HepG2 (cell line): ENCODE data around the gene MARF1. TPM values are rescaled to one million over a fixed set of nuclear protein-coding genes. Genes with fewer than 3 reads are reported as not detected.

Experiments
- FOXJ3 ChIP-seq: sonication (generic); formaldehyde crosslinking; IDR thresholded peaks from 2 replicates; pipeline ENCODE4 v1.4.0; 2020; ENCODE audit warnings: missing genetic modification reagents, mild to moderate bottlenecking, borderline replicate concordance
- FOXK1 ChIP-seq: sonication (generic); formaldehyde crosslinking; IDR thresholded peaks from 2 replicates; pipeline ENCODE4 v1.4.0; 2020; ENCODE audit warnings: low read depth, missing genetic modification reagents, borderline replicate concordance
- HOXA7 ChIP-seq: sonication (generic); formaldehyde crosslinking; IDR thresholded peaks from 2 replicates; pipeline ENCODE4 v1.8.1; 2022; ENCODE audit warnings: mild to moderate bottlenecking, missing genetic modification reagents, moderate library complexity
- HOXA9 ChIP-seq: sonication (generic); formaldehyde crosslinking; IDR thresholded peaks from 2 replicates; pipeline ENCODE4 v1.8.1; 2022; ENCODE audit warnings: missing genetic modification reagents, mild to moderate bottlenecking, moderate library complexity, borderline replicate concordance
- IRX3 ChIP-seq: sonication (generic); formaldehyde crosslinking; IDR thresholded peaks from 2 replicates; pipeline ENCODE4 v1.8.1; 2023; ENCODE audit warnings: mild to moderate bottlenecking, low read depth, missing genetic modification reagents, borderline replicate concordance
- MED1 ChIP-seq: sonication (generic); formaldehyde crosslinking; IDR thresholded peaks from 2 replicates; pipeline ENCODE4 v1.4.0; 2020; ENCODE audit warnings: missing genetic modification reagents
- NFIB ChIP-seq: sonication (generic); formaldehyde crosslinking; IDR thresholded peaks from 2 replicates; pipeline ENCODE4 v1.9.0; 2021; ENCODE audit warnings: missing genetic modification reagents, mild to moderate bottlenecking, borderline replicate concordance
- PHF20 ChIP-seq: sonication (generic); formaldehyde crosslinking; IDR thresholded peaks from 2 replicates; pipeline ENCODE4 v1.5.0; 2020; ENCODE audit warnings: mild to moderate bottlenecking, missing genetic modification reagents
- POGZ ChIP-seq: sonication (generic); formaldehyde crosslinking; IDR thresholded peaks from 2 replicates; pipeline ENCODE4 v1.4.0; 2020; ENCODE audit warnings: mild to moderate bottlenecking, missing genetic modification reagents
- ZBTB8A ChIP-seq: sonication (generic); formaldehyde crosslinking; IDR thresholded peaks from 2 replicates; pipeline ENCODE4 v1.4.0; 2020; ENCODE audit warnings: mild to moderate bottlenecking, low read depth, missing genetic modification reagents, borderline replicate concordance
- ZFP36L1 ChIP-seq: sonication (generic); formaldehyde crosslinking; IDR thresholded peaks from 2 replicates; pipeline ENCODE4 v1.8.0; 2022; ENCODE audit warnings: mild to moderate bottlenecking, missing genetic modification reagents, moderate library complexity
- ZKSCAN1 ChIP-seq: fragments of 150-350 bp; IDR thresholded peaks from 2 replicates; pipeline ENCODE4 v1.6.1; 2014; ENCODE audit warnings: low read length
- ZNF230 ChIP-seq: sonication (generic); formaldehyde crosslinking; IDR thresholded peaks from 2 replicates; pipeline ENCODE4 v1.4.0; 2020; ENCODE audit warnings: mild to moderate bottlenecking, missing genetic modification reagents
- ZNF333 ChIP-seq: sonication (generic); formaldehyde crosslinking; IDR thresholded peaks from 2 replicates; pipeline ENCODE4 v1.4.0; 2020; ENCODE audit warnings: mild to moderate bottlenecking, missing genetic modification reagents, borderline replicate concordance
- polyA plus RNA-seq, 8 experiments: library from polyadenylated mRNA; depleted of rRNA in 3 of 8; stranded (reverse) in 7 of 8; unstranded in 1 of 8; fragments of >200 nt; fragmentation: Illumina TruSeq in 4 of 8; extraction: Trizol in 4 of 8; gene quantifications; 2 replicates each; pipeline versions ENCODE4 v1.2.1 to v1.2.3, GENCODE V29; 2011 to 2016; ENCODE audit warnings: low read depth in 4 of 8, missing spikeins in 1 of 8, mixed read lengths in 1 of 8; ENCODE audit not compliant: insufficient read depth in 1 of 8
- total RNA-seq, 5 experiments: library from RNA; depleted of rRNA; stranded (reverse); fragments of >200 nt; fragmentation: Illumina TruSeq; extraction: Trizol; gene quantifications; 2 replicates each; pipeline ENCODE4 v1.2.3, GENCODE V29; 2016; ENCODE audit warnings: low read depth in 1 of 5
- TF ChIP-seq, protein P1 (sequence below): sonication (generic); formaldehyde crosslinking; IDR thresholded peaks from 2 replicates; pipeline ENCODE4 v1.4.0; 2020; ENCODE audit warnings: missing genetic modification reagents, borderline replicate concordance
- TF ChIP-seq, protein P2 (sequence below): sonication (generic); formaldehyde crosslinking; IDR thresholded peaks from 2 replicates; pipeline ENCODE4 v1.5.1; 2020; ENCODE audit warnings: mild to moderate bottlenecking, missing genetic modification reagents, moderate library complexity
- TF ChIP-seq, protein P3 (sequence below): sonication (generic); formaldehyde crosslinking; IDR thresholded peaks from 2 replicates; pipeline ENCODE4 v1.4.0; 2020; ENCODE audit warnings: missing genetic modification reagents
- TF ChIP-seq, protein P4 (sequence below): sonication (generic); formaldehyde crosslinking; conservative IDR thresholded peaks from 2 replicates; pipeline ENCODE4 v1.4.0; 2020; ENCODE audit warnings: missing genetic modification reagents

MARF1 gene
- total and polyA plus RNA-seq, 2 of the 13 experiments (the other 11 are each of a cell fraction or from before 2014, with no cell fraction given): 8.7 to 20.7 TPM

DNA sequence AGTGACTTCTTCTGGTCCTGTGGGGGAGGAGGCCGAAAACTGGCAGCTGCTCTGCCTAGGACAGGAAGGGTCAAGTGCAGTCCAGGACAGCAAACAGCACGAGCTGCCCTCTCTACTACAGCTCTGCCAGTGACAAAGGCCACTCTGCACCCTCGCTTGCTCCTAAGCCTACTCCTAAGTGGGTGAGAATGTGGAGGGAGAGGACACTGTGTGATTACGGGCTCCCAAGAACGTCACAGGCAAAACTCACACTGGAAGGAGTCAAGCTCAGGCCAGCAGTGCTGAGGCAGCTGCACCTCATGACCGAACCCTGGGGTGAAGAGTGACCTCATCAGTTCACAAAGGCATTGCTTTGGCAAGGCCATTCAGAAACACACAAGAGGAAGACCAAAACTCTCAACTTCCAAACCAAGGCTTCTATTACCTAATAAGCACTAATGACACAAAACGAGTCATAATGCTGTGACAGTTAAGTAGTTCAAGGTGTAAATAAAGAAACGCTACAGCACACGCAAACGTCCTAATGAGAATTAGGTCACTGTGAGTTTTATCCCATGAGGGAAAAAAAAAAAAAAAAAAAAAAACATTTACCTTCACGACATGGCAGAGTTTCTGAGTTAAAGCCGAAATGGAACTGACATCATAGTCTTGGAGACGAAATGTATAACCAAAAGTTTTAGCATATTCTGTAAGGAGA is 35.1 kb downstream of the MARF1 start (continued):
- no peak for TF ChIP-seq FOXK1 (CRISPR knock-in tag)
- TF ChIP-seq IRX3: no peak
- TF ChIP-seq, protein P1, sequence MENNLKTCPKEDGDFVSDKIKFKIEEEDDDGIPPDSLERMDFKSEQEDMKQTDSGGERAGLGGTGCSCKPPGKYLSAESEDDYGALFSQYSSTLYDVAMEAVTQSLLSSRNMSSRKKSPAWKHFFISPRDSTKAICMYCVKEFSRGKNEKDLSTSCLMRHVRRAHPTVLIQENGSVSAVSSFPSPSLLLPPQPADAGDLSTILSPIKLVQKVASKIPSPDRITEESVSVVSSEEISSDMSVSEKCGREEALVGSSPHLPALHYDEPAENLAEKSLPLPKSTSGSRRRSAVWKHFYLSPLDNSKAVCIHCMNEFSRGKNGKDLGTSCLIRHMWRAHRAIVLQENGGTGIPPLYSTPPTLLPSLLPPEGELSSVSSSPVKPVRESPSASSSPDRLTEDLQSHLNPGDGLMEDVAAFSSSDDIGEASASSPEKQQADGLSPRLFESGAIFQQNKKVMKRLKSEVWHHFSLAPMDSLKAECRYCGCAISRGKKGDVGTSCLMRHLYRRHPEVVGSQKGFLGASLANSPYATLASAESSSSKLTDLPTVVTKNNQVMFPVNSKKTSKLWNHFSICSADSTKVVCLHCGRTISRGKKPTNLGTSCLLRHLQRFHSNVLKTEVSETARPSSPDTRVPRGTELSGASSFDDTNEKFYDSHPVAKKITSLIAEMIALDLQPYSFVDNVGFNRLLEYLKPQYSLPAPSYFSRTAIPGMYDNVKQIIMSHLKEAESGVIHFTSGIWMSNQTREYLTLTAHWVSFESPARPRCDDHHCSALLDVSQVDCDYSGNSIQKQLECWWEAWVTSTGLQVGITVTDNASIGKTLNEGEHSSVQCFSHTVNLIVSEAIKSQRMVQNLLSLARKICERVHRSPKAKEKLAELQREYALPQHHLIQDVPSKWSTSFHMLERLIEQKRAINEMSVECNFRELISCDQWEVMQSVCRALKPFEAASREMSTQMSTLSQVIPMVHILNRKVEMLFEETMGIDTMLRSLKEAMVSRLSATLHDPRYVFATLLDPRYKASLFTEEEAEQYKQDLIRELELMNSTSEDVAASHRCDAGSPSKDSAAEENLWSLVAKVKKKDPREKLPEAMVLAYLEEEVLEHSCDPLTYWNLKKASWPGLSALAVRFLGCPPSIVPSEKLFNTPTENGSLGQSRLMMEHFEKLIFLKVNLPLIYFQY (CRISPR knock-in tag): no peak; the same call in 1 of the 2 replicates
- TF ChIP-seq PHF20 (CRISPR knock-in tag): no peak
- TF ChIP-seq, protein P2, sequence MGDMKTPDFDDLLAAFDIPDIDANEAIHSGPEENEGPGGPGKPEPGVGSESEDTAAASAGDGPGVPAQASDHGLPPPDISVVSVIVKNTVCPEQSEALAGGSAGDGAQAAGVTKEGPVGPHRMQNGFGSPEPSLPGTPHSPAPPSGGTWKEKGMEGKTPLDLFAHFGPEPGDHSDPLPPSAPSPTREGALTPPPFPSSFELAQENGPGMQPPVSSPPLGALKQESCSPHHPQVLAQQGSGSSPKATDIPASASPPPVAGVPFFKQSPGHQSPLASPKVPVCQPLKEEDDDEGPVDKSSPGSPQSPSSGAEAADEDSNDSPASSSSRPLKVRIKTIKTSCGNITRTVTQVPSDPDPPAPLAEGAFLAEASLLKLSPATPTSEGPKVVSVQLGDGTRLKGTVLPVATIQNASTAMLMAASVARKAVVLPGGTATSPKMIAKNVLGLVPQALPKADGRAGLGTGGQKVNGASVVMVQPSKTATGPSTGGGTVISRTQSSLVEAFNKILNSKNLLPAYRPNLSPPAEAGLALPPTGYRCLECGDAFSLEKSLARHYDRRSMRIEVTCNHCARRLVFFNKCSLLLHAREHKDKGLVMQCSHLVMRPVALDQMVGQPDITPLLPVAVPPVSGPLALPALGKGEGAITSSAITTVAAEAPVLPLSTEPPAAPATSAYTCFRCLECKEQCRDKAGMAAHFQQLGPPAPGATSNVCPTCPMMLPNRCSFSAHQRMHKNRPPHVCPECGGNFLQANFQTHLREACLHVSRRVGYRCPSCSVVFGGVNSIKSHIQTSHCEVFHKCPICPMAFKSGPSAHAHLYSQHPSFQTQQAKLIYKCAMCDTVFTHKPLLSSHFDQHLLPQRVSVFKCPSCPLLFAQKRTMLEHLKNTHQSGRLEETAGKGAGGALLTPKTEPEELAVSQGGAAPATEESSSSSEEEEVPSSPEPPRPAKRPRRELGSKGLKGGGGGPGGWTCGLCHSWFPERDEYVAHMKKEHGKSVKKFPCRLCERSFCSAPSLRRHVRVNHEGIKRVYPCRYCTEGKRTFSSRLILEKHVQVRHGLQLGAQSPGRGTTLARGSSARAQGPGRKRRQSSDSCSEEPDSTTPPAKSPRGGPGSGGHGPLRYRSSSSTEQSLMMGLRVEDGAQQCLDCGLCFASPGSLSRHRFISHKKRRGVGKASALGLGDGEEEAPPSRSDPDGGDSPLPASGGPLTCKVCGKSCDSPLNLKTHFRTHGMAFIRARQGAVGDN (CRISPR knock-in tag): peak; percentile 93
- TF ChIP-seq MED1 (CRISPR knock-in tag): no peak
- TF ChIP-seq, protein P3, sequence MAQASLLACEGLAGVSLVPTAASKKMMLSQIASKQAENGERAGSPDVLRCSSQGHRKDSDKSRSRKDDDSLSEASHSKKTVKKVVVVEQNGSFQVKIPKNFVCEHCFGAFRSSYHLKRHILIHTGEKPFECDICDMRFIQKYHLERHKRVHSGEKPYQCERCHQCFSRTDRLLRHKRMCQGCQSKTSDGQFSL (CRISPR knock-in tag): no peak
- TF ChIP-seq HOXA9 (CRISPR knock-in tag): no peak
- no peak for TF ChIP-seq POGZ (CRISPR knock-in tag)
- TF ChIP-seq ZFP36L1: no peak
- TF ChIP-seq FOXJ3 (CRISPR knock-in tag): no peak
- TF ChIP-seq ZNF333 (CRISPR knock-in tag): no peak
- TF ChIP-seq ZNF230: peak; percentile 65; the same call in 1 of the 2 replicates
- no peak for TF ChIP-seq NFIB
- TF ChIP-seq, protein P4, sequence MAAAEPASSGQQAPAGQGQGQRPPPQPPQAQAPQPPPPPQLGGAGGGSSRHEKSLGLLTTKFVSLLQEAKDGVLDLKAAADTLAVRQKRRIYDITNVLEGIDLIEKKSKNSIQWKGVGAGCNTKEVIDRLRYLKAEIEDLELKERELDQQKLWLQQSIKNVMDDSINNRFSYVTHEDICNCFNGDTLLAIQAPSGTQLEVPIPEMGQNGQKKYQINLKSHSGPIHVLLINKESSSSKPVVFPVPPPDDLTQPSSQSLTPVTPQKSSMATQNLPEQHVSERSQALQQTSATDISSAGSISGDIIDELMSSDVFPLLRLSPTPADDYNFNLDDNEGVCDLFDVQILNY (CRISPR knock-in tag): no peak
- TF ChIP-seq ZBTB8A: no peak
- no peak for TF ChIP-seq ZKSCAN1
- TF ChIP-seq HOXA7 (CRISPR knock-in tag): no peak
